Astrocyte (in vitro differentiated cells and primary cell): ENCODE results near the gene ZSCAN12. TPM values are rescaled to one million over a fixed set of nuclear protein-coding genes. Genes with fewer than 3 reads are reported as not detected.

Experiments
- DNase-seq: peaks from one replicate; pipeline ENCODE4 v3.0.0-alpha.2; 2010; ENCODE audit warnings: low read depth
- FAIRE-seq: peaks from 2 replicates; lab custom pipeline; 2011; peaks lifted over from hg19 to GRCh38; lab: Jason Lieb, UNC
- H2AFZ ChIP-seq: 2 replicates; pipeline ENCODE4 v1.6.0; 2012; ENCODE audit warnings: low read depth, low read length, inconsistent platforms
- H3K27ac ChIP-seq: 2 replicates; pipeline ENCODE4 v1.5.1; 2011; ENCODE audit warnings: low read depth, low read length, inconsistent platforms
- H3K27me3 ChIP-seq: 2 replicates; pipeline ENCODE4 v1.6.0; 2011; ENCODE audit warnings: low read length, inconsistent platforms; ENCODE audit not compliant: insufficient read depth
- H3K36me3 ChIP-seq: 2 replicates; pipeline ENCODE4 v1.5.1; 2011; ENCODE audit warnings: low read length, inconsistent platforms; ENCODE audit not compliant: insufficient read depth
- H3K4me1 ChIP-seq: 2 replicates; pipeline ENCODE4 v1.5.1; 2011; ENCODE audit warnings: low read length, inconsistent platforms; ENCODE audit not compliant: insufficient read depth
- H3K4me2 ChIP-seq: 2 replicates; pipeline ENCODE4 v1.6.0; 2012; ENCODE audit warnings: low read length, inconsistent platforms
- H3K4me3 ChIP-seq: 2 replicates; pipeline ENCODE4 v1.5.1; 2011; ENCODE audit warnings: low read depth, mild to moderate bottlenecking, low read length, inconsistent platforms; ENCODE audit not compliant: insufficient read depth
- H3K79me2 ChIP-seq: 2 replicates; pipeline ENCODE4 v1.6.0; 2012; ENCODE audit warnings: mild to moderate bottlenecking, low read length, inconsistent platforms; ENCODE audit not compliant: insufficient read depth
- H3K9ac ChIP-seq: 2 replicates; pipeline ENCODE4 v1.6.0; 2012; ENCODE audit warnings: mild to moderate bottlenecking, low read length, inconsistent platforms
- H3K9me3 ChIP-seq: 2 replicates; pipeline ENCODE4 v1.5.1; 2012; ENCODE audit warnings: low read depth, mild to moderate bottlenecking, low read length, inconsistent platforms; ENCODE audit not compliant: insufficient read depth
- H4K20me1 ChIP-seq: 2 replicates; pipeline ENCODE4 v1.6.0; 2012; ENCODE audit warnings: low read length, inconsistent platforms; ENCODE audit not compliant: insufficient read depth
- H3K27ac Mint-ChIP-seq: one replicate; pipeline ENCODE4 v1.8.0; 2021; ENCODE audit warnings: mild to moderate bottlenecking, mixed read lengths; ENCODE audit not compliant: unreplicated experiment
- H3K27me3 Mint-ChIP-seq: one replicate; pipeline ENCODE4 v1.8.0; 2021; ENCODE audit warnings: low read depth, mixed read lengths; ENCODE audit not compliant: unreplicated experiment
- H3K36me3 Mint-ChIP-seq: one replicate; pipeline ENCODE4 v1.8.0; 2021; ENCODE audit warnings: low read depth, mixed read lengths; ENCODE audit not compliant: unreplicated experiment
- H3K4me1 Mint-ChIP-seq: one replicate; pipeline ENCODE4 v1.8.0; 2021; ENCODE audit warnings: low read depth, mixed read lengths; ENCODE audit not compliant: unreplicated experiment
- H3K4me3 Mint-ChIP-seq: one replicate; pipeline ENCODE4 v1.8.0; 2021; ENCODE audit warnings: mild to moderate bottlenecking, moderate library complexity, mixed read lengths; ENCODE audit not compliant: unreplicated experiment
- H3K9me3 Mint-ChIP-seq: one replicate; pipeline ENCODE4 v1.8.0; 2021; ENCODE audit warnings: mild to moderate bottlenecking, mixed read lengths; ENCODE audit not compliant: unreplicated experiment
- CTCF ChIP-seq: IDR thresholded peaks from 2 replicates; pipeline ENCODE4 v1.5.1; 2011; ENCODE audit warnings: low read depth, mild to moderate bottlenecking, inconsistent platforms, low read length, moderate library complexity; ENCODE audit not compliant: insufficient read depth
- EZH2 ChIP-seq: IDR thresholded peaks from 2 replicates; pipeline ENCODE4 v1.6.1; 2012; ENCODE audit warnings: mild to moderate bottlenecking, low read length, inconsistent platforms; ENCODE audit not compliant: insufficient read depth
- total RNA-seq: library from RNA; stranded (reverse); gene quantifications from 2 replicates; pipeline ENCODE4 v1.2.1, GENCODE V29; 2021

The ZSCAN12 gene
- total RNA-seq, 1 donor from 2014 or later: 6.3 TPM

- Histone ChIP-seq H3K27me3 (no peaks in the 10 kb centered on the region), H2AFZ (no peak overlapping the region), H3K4me1 (peaks cover 16% of the 10 kb centered on the region), H3K9ac (peak overlapping the region; percentile 48), H3K4me2 (peak overlapping the region; percentile 24), H3K9me3 (no peaks in the 10 kb centered on the region), H3K79me2 (peaks cover 49% of the 10 kb centered on the region), H3K4me3 (no peak overlapping the region), H4K20me1 (no peaks in the 10 kb centered on the region), H3K36me3 (no peaks in the 10 kb centered on the region), H3K27ac (peak overlapping the region; percentile 39)
- DNase-seq (no peak), FAIRE-seq (no peak)
- TF ChIP-seq CTCF (no peak), EZH2 (no peak)
- Mint-ChIP-seq H3K4me1 (peaks cover 13% of the 10 kb centered on the region), H3K27ac (no peak overlapping the region), H3K4me3 (no peak overlapping the region), H3K27me3 (no peaks in the 10 kb centered on the region), H3K9me3 (no peaks in the 10 kb centered on the region), H3K36me3 (peaks cover 3% of the 10 kb centered on the region)
These were observed 46.2 kb downstream of the ZSCAN12 start for GRCh38 chr6:28353356-28353755.

GRCh38 chr6:28351493-28351925 is 48.0 kb downstream of the ZSCAN12 start:
- H3K9ac ChIP-seq: no peak overlapping the region
- peaks cover 4% of the 10 kb centered on the region for H3K27me3 Mint-ChIP-seq
- H3K27ac ChIP-seq: no peak overlapping the region
- no peaks in the 10 kb centered on the region for H3K9me3 ChIP-seq
- no peak for TF ChIP-seq EZH2
- TF ChIP-seq CTCF: no peak
- no peaks in the 10 kb centered on the region for H3K36me3 Mint-ChIP-seq
- H2AFZ ChIP-seq: no peak overlapping the region
- H3K4me1 Mint-ChIP-seq: peaks cover 13% of the 10 kb centered on the region
- H3K4me2 ChIP-seq: peak overlapping the region; percentile 88
- no peaks in the 10 kb centered on the region for H3K36me3 ChIP-seq
- H3K79me2 ChIP-seq: peaks cover 49% of the 10 kb centered on the region
- H4K20me1 ChIP-seq: no peaks in the 10 kb centered on the region
- no peak for FAIRE-seq
- peaks cover 3% of the 10 kb centered on the region for H3K27me3 ChIP-seq
- DNase-seq: no peak
- H3K4me3 ChIP-seq: no peak overlapping the region
- no peak overlapping the region for H3K27ac Mint-ChIP-seq
- H3K4me1 ChIP-seq: peaks cover 9% of the 10 kb centered on the region
- peak overlapping the region; percentile 99 for H3K4me3 Mint-ChIP-seq
- no peaks in the 10 kb centered on the region for H3K9me3 Mint-ChIP-seq

- Histone ChIP-seq H3K9ac (no peak overlapping the region), H3K9me3 (no peaks in the 10 kb centered on the region), H3K4me1 (peaks cover 5% of the 10 kb centered on the region), H3K27me3 (peaks cover 3% of the 10 kb centered on the region), H3K79me2 (peaks cover 49% of the 10 kb centered on the region), H3K4me2 (peak overlapping the region; percentile 88), H2AFZ (no peak overlapping the region), H4K20me1 (no peaks in the 10 kb centered on the region), H3K36me3 (no peaks in the 10 kb centered on the region), H3K4me3 (peak overlapping the region; percentile 88), H3K27ac (no peak overlapping the region)
- FAIRE-seq: no peak
- Mint-ChIP-seq H3K27ac (no peak overlapping the region), H3K9me3 (no peaks in the 10 kb centered on the region), H3K4me3 (peak overlapping the region; percentile 99), H3K36me3 (no peaks in the 10 kb centered on the region), H3K4me1 (peaks cover 12% of the 10 kb centered on the region), H3K27me3 (peaks cover 7% of the 10 kb centered on the region)
- no peak for DNase-seq
- TF ChIP-seq CTCF (no peak), EZH2 (no peak)
These were observed 48.5 kb downstream of the ZSCAN12 start for GRCh38 chr6:28351087-28351486.
